Neural progenitor cell (in vitro differentiated cells): ENCODE results near the gene GPR62. TPM values are rescaled to one million over a fixed set of nuclear protein-coding genes. Genes with fewer than 3 reads are reported as not detected.
"Not testable (repeated sequence)": the region's sequence is repeated elsewhere in the genome, so short reads cannot be mapped to it uniquely, and the experiment has no call there.

Experiments used
- DNase-seq: peaks from one replicate; pipeline ENCODE4 v3.0.0-alpha.2; 2016; ENCODE audit warnings: low spot score
- H2AFZ ChIP-seq: fragments of 200-600 bp; sonication (generic); replicated peaks from 2 replicates; pipeline ENCODE4 v1.6.1; 2016; ENCODE audit warnings: antibody characterized with exemption
- H3F3A ChIP-seq: fragments of 200-600 bp; sonication (generic); 2 replicates; pipeline ENCODE4 v1.6.1; 2016; ENCODE audit warnings: antibody characterized with exemption, low read depth
- H3K27ac ChIP-seq: fragments of 200-600 bp; sonication (generic); 2 replicates; pipeline ENCODE4 v1.5.1; 2016; ENCODE audit warnings: mild to moderate bottlenecking
- H3K27me3 ChIP-seq: fragments of 200-600 bp; sonication (generic); 2 replicates; pipeline ENCODE4 v1.6.1; 2016; ENCODE audit warnings: mild to moderate bottlenecking, moderate library complexity
- H3K36me3 ChIP-seq: fragments of 200-600 bp; sonication (generic); 2 replicates; pipeline ENCODE4 v1.5.1; 2016
- H3K4me1 ChIP-seq: fragments of 200-600 bp; sonication (generic); 2 replicates; pipeline ENCODE4 v1.6.1; 2016; ENCODE audit warnings: mixed run types
- H3K4me2 ChIP-seq: fragments of 200-600 bp; sonication (generic); 2 replicates; pipeline ENCODE4 v1.6.1; 2016
- H3K4me3 ChIP-seq: fragments of 200-600 bp; sonication (generic); 2 replicates; pipeline ENCODE4 v1.5.1; 2016
- H3K79me2 ChIP-seq: fragments of 200-600 bp; sonication (generic); 2 replicates; pipeline ENCODE4 v1.6.1; 2016; ENCODE audit warnings: low read depth
- H3K9ac ChIP-seq: fragments of 200-600 bp; sonication (generic); 2 replicates; pipeline ENCODE4 v1.6.1; 2016
- H3K9me3 ChIP-seq: fragments of 200-600 bp; sonication (generic); 2 replicates; pipeline ENCODE4 v1.5.1; 2016; ENCODE audit warnings: low read depth
- H4K20me1 ChIP-seq: fragments of 200-600 bp; sonication (generic); 2 replicates; pipeline ENCODE4 v1.6.1; 2016; ENCODE audit warnings: low read depth
- H3K27ac Mint-ChIP-seq: 3 replicates; pipeline ENCODE4 v1.8.0; 2021; ENCODE audit warnings: mixed read lengths
- H3K27me3 Mint-ChIP-seq: 2 replicates; pipeline ENCODE4 v1.8.0; 2022; ENCODE audit warnings: low read depth, mild to moderate bottlenecking, inconsistent platforms, moderate library complexity, mixed read lengths; ENCODE audit not compliant: insufficient read depth
- H3K36me3 Mint-ChIP-seq: 3 replicates; pipeline ENCODE4 v1.8.0; 2021; ENCODE audit warnings: mixed read lengths
- H3K4me1 Mint-ChIP-seq: 3 replicates; pipeline ENCODE4 v1.8.0; 2021; ENCODE audit warnings: mixed read lengths
- H3K4me3 Mint-ChIP-seq: 3 replicates; pipeline ENCODE4 v1.8.0; 2021; ENCODE audit warnings: mild to moderate bottlenecking, moderate library complexity, mixed read lengths
- H3K9me3 Mint-ChIP-seq: 3 replicates; pipeline ENCODE4 v1.8.0; 2020; ENCODE audit warnings: mixed read lengths
- CTCF ChIP-seq: fragments of 200-600 bp; sonication (generic); IDR thresholded peaks from 2 replicates; pipeline ENCODE4 v1.5.1; 2017; ENCODE audit warnings: antibody characterized with exemption, mild to moderate bottlenecking
- EZH2 ChIP-seq: fragments of 200-600 bp; sonication (generic); IDR thresholded peaks from 2 replicates; pipeline ENCODE4 v1.6.1; 2017; ENCODE audit warnings: antibody characterized with exemption, mild to moderate bottlenecking, moderate library complexity
- EZH2phosphoT487 ChIP-seq: fragments of 200-600 bp; sonication (generic); IDR thresholded peaks from 2 replicates; pipeline ENCODE4 v1.6.1; 2017; ENCODE audit warnings: antibody characterized with exemption
- total RNA-seq: library from RNA; depleted of rRNA; stranded (reverse); fragments of >200 nt; gene quantifications from 2 replicates; pipeline ENCODE4 v1.2.3, GENCODE V29; 2015; ENCODE audit warnings: low replicate concordance

The GPR62 gene
- total RNA-seq, 1 donor from 2014 or later: 0.21 TPM

- H3K4me1 Mint-ChIP-seq: peaks cover 24% of the 10 kb centered on the region
- Histone ChIP-seq H4K20me1 (peaks cover 14% of the 10 kb centered on the region), H3K4me2 (no peak overlapping the region), H3K4me3 (no peak overlapping the region), H2AFZ (no peak overlapping the region), H3K36me3 (peaks cover 8% of the 10 kb centered on the region), H3K9ac (no peak overlapping the region), H3K9me3 (no peaks in the 10 kb centered on the region), H3K79me2 (peaks cover 22% of the 10 kb centered on the region), H3K27ac (no peak overlapping the region), H3F3A (peaks cover 47% of the 10 kb centered on the region), H3K4me1 (peaks cover 8% of the 10 kb centered on the region), H3K27me3 (no peaks in the 10 kb centered on the region)
- no peak for DNase-seq
- H3K9me3 Mint-ChIP-seq: no peaks in the 10 kb centered on the region
- H3K27ac Mint-ChIP-seq: no peak overlapping the region
- TF ChIP-seq CTCF (no peak), EZH2 (no peak), EZH2phosphoT487 (no peak)
- H3K4me3 Mint-ChIP-seq: no peak overlapping the region
- peaks cover 13% of the 10 kb centered on the region for H3K36me3 Mint-ChIP-seq
- H3K27me3 Mint-ChIP-seq: peaks cover 11% of the 10 kb centered on the region
Measured at GRCh38 chr3:51988286-51989146, 33.3 kb downstream of the GPR62 start.

- H3F3A ChIP-seq: peaks cover 54% of the 10 kb centered on the region
- H2AFZ ChIP-seq, H3K4me2 ChIP-seq, H3K27ac ChIP-seq, H3K9ac ChIP-seq, DNase-seq, H3K9me3 Mint-ChIP-seq, H3K27ac Mint-ChIP-seq, H3K9me3 ChIP-seq, H3K4me3 ChIP-seq, H3K4me3 Mint-ChIP-seq, H3K27me3 ChIP-seq, H3K27me3 Mint-ChIP-seq: not testable (repeated sequence)
- peaks cover 27% of the 10 kb centered on the region for H3K4me1 Mint-ChIP-seq
- H3K36me3 Mint-ChIP-seq: peaks cover 28% of the 10 kb centered on the region
- peaks cover 29% of the 10 kb centered on the region for H4K20me1 ChIP-seq
- H3K79me2 ChIP-seq: peaks cover 33% of the 10 kb centered on the region
- H3K4me1 ChIP-seq: peaks cover 11% of the 10 kb centered on the region
- H3K36me3 ChIP-seq: peaks cover 16% of the 10 kb centered on the region
Measured at GRCh38 chr3:51990501-51990971, 35.4 kb downstream of the GPR62 start.

DNA sequence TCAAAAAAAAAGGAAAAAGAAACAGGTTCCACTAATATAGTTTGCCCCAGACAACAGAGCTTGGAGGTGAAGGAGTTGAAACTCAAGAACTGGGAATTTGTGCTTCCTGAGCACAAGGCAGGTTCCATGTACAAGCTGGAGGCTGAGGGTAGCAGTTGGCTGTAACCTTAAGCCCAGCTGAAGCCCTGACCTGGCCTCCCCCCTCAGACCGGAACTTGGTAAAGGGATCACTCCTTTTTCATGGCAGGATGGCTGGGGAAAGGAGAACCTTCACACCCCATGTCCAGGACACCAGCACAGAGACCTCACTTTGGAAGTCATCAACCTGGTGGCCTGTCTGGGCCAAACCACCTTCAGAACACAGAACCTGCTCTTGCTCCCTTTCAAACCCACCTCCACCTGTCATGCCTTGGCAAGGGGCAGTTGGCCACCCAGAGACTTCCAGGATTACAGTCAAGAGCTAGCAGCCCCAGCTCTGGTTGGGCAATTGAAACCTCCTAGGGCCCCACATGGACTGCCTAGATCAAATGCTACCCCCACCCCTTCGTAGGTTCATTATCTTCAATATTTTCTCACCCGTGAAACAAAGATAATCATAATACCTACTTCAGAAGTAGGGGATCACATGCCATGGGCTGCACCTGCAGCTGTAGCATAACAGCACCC lies 37.0 kb downstream of the GPR62 start:
- H3K4me3 ChIP-seq: no peak overlapping the region
- peak overlapping the region; percentile 76 for H3K27ac Mint-ChIP-seq
- no peak for DNase-seq
- H3K36me3 Mint-ChIP-seq: peaks cover 30% of the 10 kb centered on the region
- H3K4me1 Mint-ChIP-seq: peaks cover 33% of the 10 kb centered on the region
- H3K9me3 ChIP-seq: no peaks in the 10 kb centered on the region
- H3K79me2 ChIP-seq: peaks cover 35% of the 10 kb centered on the region
- H4K20me1 ChIP-seq: peaks cover 29% of the 10 kb centered on the region
- H3K27me3 ChIP-seq: no peaks in the 10 kb centered on the region
- no peak overlapping the region for H3K4me3 Mint-ChIP-seq
- peaks cover 54% of the 10 kb centered on the region for H3F3A ChIP-seq
- peaks cover 9% of the 10 kb centered on the region for H3K27me3 Mint-ChIP-seq
- H3K9me3 Mint-ChIP-seq: peaks cover 2% of the 10 kb centered on the region
- peaks cover 16% of the 10 kb centered on the region for H3K36me3 ChIP-seq
- TF ChIP-seq CTCF (no peak), EZH2phosphoT487 (no peak), EZH2 (no peak)
- H3K4me2 ChIP-seq: no peak overlapping the region
- no peak overlapping the region for H3K9ac ChIP-seq
- peaks cover 11% of the 10 kb centered on the region for H3K4me1 ChIP-seq
- no peak overlapping the region for H2AFZ ChIP-seq
- no peak overlapping the region for H3K27ac ChIP-seq

- peaks cover 29% of the 10 kb centered on the region for H4K20me1 ChIP-seq
- H3K9ac ChIP-seq, H3K4me2 ChIP-seq: not testable (repeated sequence)
Measured at GRCh38 chr3:51993657-51994056, 38.5 kb downstream of the GPR62 start.

More at GRCh38 chr3:51993657-51994056, 38.5 kb downstream of the GPR62 start:
- Histone ChIP-seq H3K79me2 (peaks cover 35% of the 10 kb centered on the region), H3K4me1 (peaks cover 11% of the 10 kb centered on the region), H3K36me3 (peaks cover 16% of the 10 kb centered on the region), H3F3A (peaks cover 54% of the 10 kb centered on the region)
- H3K27me3 ChIP-seq, H3K27me3 Mint-ChIP-seq, H3K9me3 Mint-ChIP-seq, H2AFZ ChIP-seq, H3K27ac Mint-ChIP-seq, DNase-seq, H3K27ac ChIP-seq, H3K9me3 ChIP-seq, H3K4me3 ChIP-seq: not testable (repeated sequence)
- Mint-ChIP-seq H3K36me3 (peaks cover 30% of the 10 kb centered on the region), H3K4me1 (peaks cover 37% of the 10 kb centered on the region), H3K4me3 (peak overlapping the region; percentile 100)
